Glutamatergic neuron (in vitro differentiated cells): ENCODE data around the gene IL3RA. TPM values are rescaled to one million over a fixed set of nuclear protein-coding genes. Genes with fewer than 3 reads are reported as not detected.
"Not testable (repeated sequence)": the region's sequence is repeated elsewhere in the genome, so short reads cannot be mapped to it uniquely, and the experiment has no call there.

Experiments
- DNase-seq: peaks from one replicate; pipeline ENCODE4 v3.0.0; 2022
- H3K27ac Mint-ChIP-seq: one replicate; pipeline ENCODE4 v1.8.0; 2020; ENCODE audit warnings: mild to moderate bottlenecking, mixed read lengths, inconsistent platforms; ENCODE audit not compliant: unreplicated experiment
- H3K27me3 Mint-ChIP-seq: one replicate; pipeline ENCODE4 v1.8.0; 2020; ENCODE audit warnings: mild to moderate bottlenecking, moderate library complexity, mixed read lengths, inconsistent platforms; ENCODE audit not compliant: unreplicated experiment
- H3K36me3 Mint-ChIP-seq: one replicate; pipeline ENCODE4 v1.8.0; 2020; ENCODE audit warnings: mild to moderate bottlenecking, mixed read lengths, inconsistent platforms; ENCODE audit not compliant: unreplicated experiment
- H3K4me1 Mint-ChIP-seq: one replicate; pipeline ENCODE4 v1.8.0; 2020; ENCODE audit warnings: mild to moderate bottlenecking, low read depth, mixed read lengths, inconsistent platforms; ENCODE audit not compliant: unreplicated experiment
- H3K4me3 Mint-ChIP-seq: one replicate; pipeline ENCODE4 v1.8.0; 2020; ENCODE audit warnings: mild to moderate bottlenecking, mixed read lengths, inconsistent platforms; ENCODE audit not compliant: unreplicated experiment
- H3K9me3 Mint-ChIP-seq: one replicate; pipeline ENCODE4 v1.8.0; 2020; ENCODE audit warnings: mild to moderate bottlenecking, moderate library complexity, mixed read lengths, inconsistent platforms; ENCODE audit not compliant: unreplicated experiment
- total RNA-seq: library from RNA; stranded (reverse); fragmentation: NEBNext Ultra II Directional; extraction: Animal tissue kit (Norgen Biotek cat#: 25700); gene quantifications from one replicate; pipeline ENCODE4 v1.2.1, GENCODE V29; 2021; ENCODE audit not compliant: unreplicated experiment
- TF ChIP-seq, protein P1 (sequence below): fragments of 200-600 bp; sonication (generic); IDR thresholded peaks from one replicate; pipeline ENCODE4 v1.5.0; 2021; ENCODE audit not compliant: partially characterized antibody, unreplicated experiment

IL3RA gene
- total RNA-seq, 1 donor from 2014 or later, result not detected

DNA sequence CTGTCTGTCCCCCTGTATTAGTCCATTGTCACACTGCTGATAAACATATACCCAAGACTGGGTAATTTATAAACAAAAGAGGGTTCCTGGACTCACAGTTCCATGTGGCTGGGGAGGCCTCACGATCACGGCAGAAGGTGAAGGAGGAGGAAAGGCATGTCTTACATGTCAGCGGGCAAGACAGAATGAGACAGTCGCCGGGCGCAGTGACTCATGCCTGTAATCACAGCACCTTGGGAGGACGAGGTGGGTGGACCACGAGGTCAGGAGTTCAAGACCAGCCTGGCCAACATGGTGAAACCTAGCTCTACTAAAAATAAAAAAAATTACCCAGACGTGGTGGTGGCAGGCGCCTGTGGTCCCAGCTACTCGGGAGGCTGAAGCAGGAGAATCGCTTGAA lies 24.7 kb downstream of the IL3RA start:
- H3K27me3 Mint-ChIP-seq, result peaks cover 11% of the 10 kb centered on the region
- no peak for DNase-seq
- H3K4me3 Mint-ChIP-seq, result no peak overlapping the region
- H3K27ac Mint-ChIP-seq, result no peak overlapping the region
- peaks cover 13% of the 10 kb centered on the region for H3K36me3 Mint-ChIP-seq
- peaks cover 7% of the 10 kb centered on the region for H3K9me3 Mint-ChIP-seq
- H3K4me1 Mint-ChIP-seq, result no peaks in the 10 kb centered on the region
- TF ChIP-seq, protein P1, sequence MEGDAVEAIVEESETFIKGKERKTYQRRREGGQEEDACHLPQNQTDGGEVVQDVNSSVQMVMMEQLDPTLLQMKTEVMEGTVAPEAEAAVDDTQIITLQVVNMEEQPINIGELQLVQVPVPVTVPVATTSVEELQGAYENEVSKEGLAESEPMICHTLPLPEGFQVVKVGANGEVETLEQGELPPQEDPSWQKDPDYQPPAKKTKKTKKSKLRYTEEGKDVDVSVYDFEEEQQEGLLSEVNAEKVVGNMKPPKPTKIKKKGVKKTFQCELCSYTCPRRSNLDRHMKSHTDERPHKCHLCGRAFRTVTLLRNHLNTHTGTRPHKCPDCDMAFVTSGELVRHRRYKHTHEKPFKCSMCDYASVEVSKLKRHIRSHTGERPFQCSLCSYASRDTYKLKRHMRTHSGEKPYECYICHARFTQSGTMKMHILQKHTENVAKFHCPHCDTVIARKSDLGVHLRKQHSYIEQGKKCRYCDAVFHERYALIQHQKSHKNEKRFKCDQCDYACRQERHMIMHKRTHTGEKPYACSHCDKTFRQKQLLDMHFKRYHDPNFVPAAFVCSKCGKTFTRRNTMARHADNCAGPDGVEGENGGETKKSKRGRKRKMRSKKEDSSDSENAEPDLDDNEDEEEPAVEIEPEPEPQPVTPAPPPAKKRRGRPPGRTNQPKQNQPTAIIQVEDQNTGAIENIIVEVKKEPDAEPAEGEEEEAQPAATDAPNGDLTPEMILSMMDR, result no peak

GRCh38 chrX:1361910-1362309 lies 25.3 kb downstream of the IL3RA start:
- TF ChIP-seq, protein P1, result no peak
- H3K9me3 Mint-ChIP-seq, result peaks cover 7% of the 10 kb centered on the region
- H3K27ac Mint-ChIP-seq, result no peak overlapping the region
- peaks cover 11% of the 10 kb centered on the region for H3K27me3 Mint-ChIP-seq
- no peaks in the 10 kb centered on the region for H3K4me1 Mint-ChIP-seq
- no peak overlapping the region for H3K4me3 Mint-ChIP-seq
- DNase-seq, result no peak
- peaks cover 13% of the 10 kb centered on the region for H3K36me3 Mint-ChIP-seq

DNA sequence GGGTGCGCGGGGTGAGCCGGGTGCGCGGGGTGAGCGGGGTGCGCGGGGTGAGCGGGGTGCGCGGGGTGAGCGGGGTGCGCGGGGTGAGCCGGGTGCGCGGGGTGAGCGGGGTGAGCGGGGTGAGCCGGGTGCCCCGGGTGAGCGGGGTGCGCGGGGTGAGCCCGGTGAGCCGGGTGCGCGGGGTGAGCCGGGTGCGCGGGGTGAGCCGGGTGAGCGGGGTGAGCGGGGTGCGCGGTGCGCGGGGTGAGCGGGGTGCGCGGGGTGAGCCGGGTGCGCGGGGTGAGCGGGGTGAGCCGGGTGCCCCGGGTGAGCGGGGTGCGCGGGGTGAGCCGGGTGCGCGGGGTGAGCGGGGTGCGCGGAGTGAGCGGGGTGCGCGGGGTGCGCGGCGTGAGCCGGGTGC lies 29.8 kb downstream of the IL3RA start:
- not testable (repeated sequence) for H3K36me3 Mint-ChIP-seq, H3K27ac Mint-ChIP-seq

GRCh38 chrX:1368385-1368698 lies 31.8 kb downstream of the IL3RA start:
- H3K27me3 Mint-ChIP-seq, result peaks cover 4% of the 10 kb centered on the region
- DNase-seq, result no peak
- no peak overlapping the region for H3K27ac Mint-ChIP-seq
- H3K4me3 Mint-ChIP-seq, result no peak overlapping the region
- peaks cover 4% of the 10 kb centered on the region for H3K9me3 Mint-ChIP-seq
- H3K36me3 Mint-ChIP-seq, result no peaks in the 10 kb centered on the region
- H3K4me1 Mint-ChIP-seq, result no peaks in the 10 kb centered on the region
- TF ChIP-seq, protein P1, result no peak

More for the DNA sequence above, 29.8 kb downstream of the IL3RA start:
- H3K9me3 Mint-ChIP-seq, H3K27me3 Mint-ChIP-seq, H3K4me1 Mint-ChIP-seq, H3K4me3 Mint-ChIP-seq: not testable (repeated sequence)
- peak; percentile 45 for DNase-seq

GRCh38 chrX:1378306-1378759 lies 41.7 kb downstream of the IL3RA start:
- Mint-ChIP-seq H3K4me3 (no peak overlapping the region), H3K27me3 (peaks cover 4% of the 10 kb centered on the region), H3K27ac (no peak overlapping the region), H3K36me3 (no peaks in the 10 kb centered on the region), H3K4me1 (no peaks in the 10 kb centered on the region), H3K9me3 (no peaks in the 10 kb centered on the region)
- TF ChIP-seq, protein P1, result no peak
- peak; percentile 12 for DNase-seq
